NCI-H226 (cell line): ENCODE measurements around the gene KRTAP26-1.
A peak's percentile ranks its signal among the peaks of the same experiment; 100 is the strongest.

ENCODE experiments used
- DNase-seq: peaks from one replicate; pipeline ENCODE4 v3.0.0-alpha.2; 2015

Gene KRTAP26-1

GRCh38 chr21:30320215-30320614 is at the start of gene KRTAP26-1:
Gene KRTAP26-1 (minus strand): TSS chr21:30320315. CDS start chr21:30320035, 280 bp downstream.
- DNase-seq, result no peak

DNA sequence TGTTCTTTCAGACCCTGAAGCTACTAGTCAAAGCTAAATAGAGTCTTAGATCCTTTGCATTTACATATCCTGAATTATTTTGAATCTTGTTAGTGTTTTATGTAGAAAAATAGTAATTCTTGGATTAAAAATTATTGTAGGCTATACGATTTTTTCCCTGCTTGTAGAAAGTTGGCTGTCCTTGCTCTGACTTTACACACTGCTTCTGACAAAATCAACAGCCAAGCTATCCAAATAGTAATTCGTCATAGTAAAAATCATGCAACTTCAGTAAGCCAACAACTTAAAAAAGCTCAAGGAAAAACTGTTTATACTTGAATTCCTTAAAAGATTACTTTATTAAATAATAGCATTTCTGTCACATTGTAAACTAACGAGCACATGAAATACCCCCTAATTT is 35.8 kb upstream of the KRTAP26-1 start:
- DNase-seq, result no peak

DNA sequence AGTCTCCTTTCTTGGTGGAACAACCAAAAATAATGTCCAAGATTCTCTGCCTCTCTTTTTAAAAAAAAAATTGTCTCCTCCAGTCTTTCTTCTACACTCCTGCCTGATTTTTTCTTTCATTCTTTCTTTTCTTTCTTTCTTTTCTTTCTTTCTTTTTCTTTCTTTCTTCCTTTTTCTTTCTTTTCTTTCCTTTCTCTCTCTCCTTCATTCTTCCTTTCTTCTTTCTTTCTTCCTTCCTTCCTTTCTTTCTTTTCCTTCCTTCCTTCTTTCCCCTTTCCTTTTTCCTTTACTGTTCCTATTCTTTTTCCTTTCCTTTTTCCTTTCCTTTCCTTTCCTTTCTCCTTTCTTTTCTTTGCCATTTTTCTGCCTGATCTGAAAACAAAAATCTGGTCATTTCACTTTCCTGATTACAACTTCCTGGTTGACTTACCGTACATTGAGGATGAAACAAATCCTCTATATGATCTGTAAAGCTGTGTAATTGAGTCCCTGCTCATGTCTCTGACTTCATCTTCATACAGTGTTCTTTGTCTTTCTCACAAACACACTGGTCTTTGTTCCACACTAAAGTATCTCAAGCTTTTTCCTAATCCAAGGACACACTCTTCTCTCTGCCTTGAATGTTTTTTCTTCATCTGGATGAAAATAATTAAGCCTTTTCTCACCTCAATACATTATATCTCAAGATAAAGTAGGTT is 34.3 kb upstream of the KRTAP26-1 start:
- no peak for DNase-seq

- no peak for DNase-seq
Observed at GRCh38 chr21:30351534-30351933, 31.4 kb upstream of the KRTAP26-1 start.

GRCh38 chr21:30349572-30349971 is 29.5 kb upstream of the KRTAP26-1 start:
- DNase-seq, result peak; percentile 10

DNA sequence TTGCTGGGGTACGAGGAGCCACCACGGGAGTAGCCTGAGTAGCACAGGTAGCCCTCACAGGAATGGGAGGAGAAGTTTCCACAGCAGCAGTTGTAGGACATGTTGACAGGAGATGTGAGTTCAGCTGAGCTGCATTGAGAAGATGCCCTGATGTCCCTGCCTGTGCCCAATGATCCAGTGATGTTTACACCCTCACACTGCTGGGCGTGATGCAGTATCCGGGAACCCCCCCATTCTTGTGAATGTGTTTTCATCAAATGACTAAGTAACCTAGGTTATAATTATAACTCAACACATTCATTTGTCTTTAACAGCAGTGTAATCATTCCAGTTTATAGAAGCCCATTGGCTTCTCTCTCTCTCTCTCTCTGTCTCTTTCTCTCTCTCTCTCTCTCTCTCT is 28.4 kb upstream of the KRTAP26-1 start, which contains the start of gene KRTAP23-1:
KRTAP23-1 (minus strand) TSS at position 101 of the 400 bp plus-strand sequence; CDS start at position 101, 0 bp downstream.
- DNase-seq, result no peak

DNA sequence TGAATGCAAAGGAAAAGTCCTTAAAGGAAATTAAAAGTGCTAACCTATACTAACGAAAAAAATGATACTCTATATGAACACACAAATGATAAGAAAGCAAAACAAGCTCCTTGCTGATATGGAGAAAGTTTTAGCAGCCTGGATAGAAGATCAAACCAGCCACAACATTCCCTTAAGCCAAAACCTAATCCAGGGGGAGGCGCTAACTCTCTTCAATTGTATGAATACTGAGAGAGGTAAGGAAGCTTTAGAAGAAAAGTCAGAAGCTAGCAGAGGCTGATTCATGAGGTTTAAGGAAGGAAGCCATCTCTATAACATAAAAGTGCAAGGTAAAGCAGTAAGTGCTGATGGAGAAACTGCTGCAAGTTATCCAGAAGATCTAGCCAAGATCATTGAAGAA is 24.9 kb upstream of the KRTAP26-1 start:
- no peak for DNase-seq

GRCh38 chr21:30340714-30341573 is 20.8 kb upstream of the KRTAP26-1 start:
- DNase-seq, result peak; percentile 14

GRCh38 chr21:30338717-30339116 is 18.6 kb upstream of the KRTAP26-1 start:
- no peak for DNase-seq

DNA sequence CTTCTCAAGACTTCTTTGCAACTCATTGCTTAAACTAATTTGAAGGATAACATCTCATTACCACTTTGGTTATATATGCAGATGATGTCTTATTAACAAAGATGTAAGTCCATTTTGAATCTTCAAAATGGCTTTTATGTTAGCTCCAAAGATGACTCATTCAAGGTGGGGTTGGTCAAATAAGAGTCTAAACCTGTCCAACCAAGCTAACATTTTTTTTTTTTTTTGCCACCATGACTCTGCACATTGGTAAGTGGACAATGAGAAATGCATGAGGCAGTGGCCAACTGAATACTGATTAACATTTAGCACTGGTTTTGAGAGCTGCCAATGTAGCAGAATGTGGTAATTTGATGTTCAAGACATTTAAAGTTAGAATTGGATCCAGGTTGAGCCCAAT is 17.7 kb upstream of the KRTAP26-1 start:
- DNase-seq, result no peak

DNA sequence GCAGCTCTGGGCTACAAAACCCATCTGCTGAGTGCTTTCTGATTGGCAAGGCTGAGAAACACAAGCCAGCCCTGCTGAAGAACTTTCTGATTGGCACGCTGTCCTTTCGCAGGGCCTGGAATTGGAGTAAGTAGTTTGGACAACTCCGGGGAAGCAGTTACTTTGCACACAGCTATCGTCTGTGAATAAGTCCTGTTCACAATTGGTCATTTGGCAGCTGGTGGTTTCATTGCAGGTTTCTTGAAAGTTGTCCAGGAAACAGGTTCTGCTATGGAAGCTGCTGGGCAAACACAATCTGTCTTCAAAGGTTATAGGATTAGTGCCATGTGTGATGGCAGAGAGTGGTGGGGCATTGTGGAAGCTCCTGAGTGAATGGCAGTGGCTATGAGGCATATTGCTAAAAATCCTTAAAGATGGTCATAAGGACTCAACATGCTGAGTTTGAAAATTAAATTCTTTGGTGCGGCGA is 17.2 kb upstream of the KRTAP26-1 start, which contains the start of gene KRTAP27-1:
KRTAP27-1 (minus strand) TSS at position 419 of the 469 bp plus-strand sequence; CDS start at position 393, 26 bp downstream.
- DNase-seq, result no peak

DNA sequence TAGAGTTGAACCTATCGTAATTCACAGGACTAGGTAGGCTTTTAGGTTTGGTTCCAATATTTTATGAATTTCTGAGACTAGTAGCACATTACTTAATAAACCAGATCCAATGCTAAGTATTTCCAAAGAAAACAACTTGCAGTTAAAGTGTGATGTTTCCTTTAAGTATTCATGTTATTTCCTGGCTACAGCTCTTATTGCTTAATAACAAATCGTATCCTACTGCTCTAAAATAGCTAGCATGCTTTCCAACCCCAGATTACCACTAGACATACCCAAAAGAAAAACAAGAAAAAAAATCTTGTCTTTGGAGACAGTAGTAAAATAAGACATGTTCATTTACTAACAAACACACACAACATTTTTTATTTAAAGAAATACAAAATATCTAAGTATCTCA is 16.5 kb upstream of the KRTAP26-1 start:
- DNase-seq, result peak; percentile 43

DNA sequence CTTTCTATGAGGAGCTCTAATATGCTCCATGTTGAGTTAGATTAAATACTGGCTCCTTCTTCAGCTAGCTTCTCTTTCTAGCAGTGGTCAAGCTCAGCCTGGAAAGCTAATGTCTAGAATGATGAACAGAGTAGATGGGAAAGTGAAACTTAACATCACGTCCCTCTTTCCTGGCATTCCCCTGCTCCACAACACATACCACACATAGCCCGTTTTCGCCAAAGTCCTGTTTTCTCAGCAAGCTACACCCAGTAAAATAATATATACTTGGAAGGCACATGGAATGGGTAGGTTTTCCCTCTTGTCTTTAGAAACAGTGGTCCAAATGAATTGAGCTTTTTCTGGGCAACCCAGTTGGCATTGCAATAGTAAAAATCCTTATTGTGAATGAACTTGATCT is 13.6 kb upstream of the KRTAP26-1 start:
- DNase-seq, result no peak

- DNase-seq, result no peak
Observed at GRCh38 chr21:30332681-30333080, 12.6 kb upstream of the KRTAP26-1 start.

GRCh38 chr21:30329203-30329875 is 9.2 kb upstream of the KRTAP26-1 start:
- DNase-seq, result peak; percentile 68

GRCh38 chr21:30326390-30326789 is 6.3 kb upstream of the KRTAP26-1 start:
- DNase-seq, result no peak

DNA sequence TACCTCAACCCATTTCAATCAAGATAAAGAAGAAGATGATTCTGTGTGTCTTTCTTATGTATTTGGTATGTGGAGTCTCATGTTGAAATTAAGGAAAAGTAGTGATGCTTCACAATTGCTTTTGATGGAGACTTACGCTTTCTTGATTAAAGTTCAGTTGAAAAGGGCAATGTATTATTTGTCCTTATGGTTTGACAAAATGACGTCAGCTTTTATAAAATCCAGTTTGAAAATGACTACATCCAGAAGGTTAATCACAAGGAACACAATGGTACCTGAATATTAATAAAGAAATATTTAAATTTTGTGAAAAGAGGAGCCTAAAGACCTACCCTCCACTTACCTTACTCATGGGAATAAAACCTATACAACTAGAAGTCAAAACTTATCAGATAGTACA is 4.4 kb downstream of the KRTAP26-1 start:
- DNase-seq, result no peak

DNA sequence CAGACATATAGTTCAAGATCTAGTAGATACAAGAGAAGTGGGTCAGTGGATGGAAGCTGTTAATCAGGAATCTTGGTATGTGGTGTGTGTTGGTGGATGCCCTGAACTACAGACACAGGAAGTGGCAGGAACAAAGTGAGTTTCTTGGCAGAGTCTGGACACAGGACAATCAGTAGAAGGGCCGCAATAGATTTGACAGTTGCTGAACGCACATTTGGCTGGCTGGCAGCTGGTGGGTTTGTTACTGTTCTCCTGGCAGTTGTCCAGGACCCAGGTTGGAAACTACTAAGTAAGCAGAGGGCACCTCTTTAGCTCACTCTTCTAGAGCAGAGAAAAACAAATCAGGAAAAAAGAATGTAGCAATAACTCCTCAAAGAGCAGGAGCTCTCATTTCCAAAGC is 13.2 kb downstream of the KRTAP26-1 start:
- no peak for DNase-seq

GRCh38 chr21:30305136-30305535 is 15.0 kb downstream of the KRTAP26-1 start:
- DNase-seq, result no peak

- no peak for DNase-seq
Observed at GRCh38 chr21:30289215-30289614, 30.9 kb downstream of the KRTAP26-1 start, which contains the start of gene KRTAP25-1. Gene KRTAP25-1 (minus strand): TSS chr21:30289514. CDS start chr21:30289490, 24 bp downstream.

DNA sequence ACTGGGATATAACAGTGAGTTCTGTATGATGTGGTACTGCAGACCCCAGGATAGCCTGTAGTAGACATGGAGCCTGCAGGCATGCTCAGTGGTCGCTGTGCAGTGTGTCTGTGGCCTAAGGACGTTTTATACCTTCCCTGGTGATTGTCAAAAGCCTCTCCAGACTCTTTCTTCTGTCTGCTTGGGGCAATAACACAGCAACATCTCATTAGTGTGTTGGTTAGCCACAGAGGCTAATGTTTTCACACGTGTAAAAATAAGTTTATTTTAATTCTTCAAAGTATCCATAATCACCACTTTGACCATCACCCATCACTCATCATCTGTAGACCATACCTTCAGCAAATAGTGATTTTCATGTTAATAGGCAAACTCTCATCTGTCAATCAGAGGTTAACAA is 37.3 kb downstream of the KRTAP26-1 start, which contains the start of gene KRTAP24-1:
KRTAP24-1 (minus strand) TSS at position 101 of the 400 bp plus-strand sequence; CDS start at position 83, 18 bp downstream.
- no peak for DNase-seq

- no peak for DNase-seq
Observed at GRCh38 chr21:30271611-30272010, 48.5 kb downstream of the KRTAP26-1 start.

GRCh38 chr21:30271156-30271555 is 49.0 kb downstream of the KRTAP26-1 start:
- DNase-seq, result no peak
